Cardiac muscle cell (in vitro differentiated cells and primary cell): ENCODE results near the gene PDGFB. TPM values are rescaled to one million over a fixed set of nuclear protein-coding genes. Genes with fewer than 3 reads are reported as not detected.
A peak's percentile ranks its signal among the peaks of the same experiment; 100 is the strongest.

Source experiments
- DNase-seq, 2 donors: peaks; one replicate each; pipeline versions ENCODE4 v3.0.0 to v3.0.0-alpha.2; 2010 to 2017; ENCODE audit warnings: low read depth in 1 of 2, low spot score in 1 of 2
- H3K27ac ChIP-seq: fragments of 200-600 bp; sonication (generic); 2 replicates; pipeline ENCODE4 v1.5.1; 2016
- H3K27me3 ChIP-seq: fragments of 200-600 bp; sonication (generic); 2 replicates; pipeline ENCODE4 v1.6.0; 2016; ENCODE audit warnings: control low read depth
- H3K36me3 ChIP-seq: fragments of 200-600 bp; sonication (generic); 2 replicates; pipeline ENCODE4 v1.5.1; 2016; ENCODE audit warnings: control low read depth
- H3K4me1 ChIP-seq: fragments of 200-600 bp; sonication (generic); 2 replicates; pipeline ENCODE4 v1.8.1; 2017; ENCODE audit warnings: low read depth, mild to moderate bottlenecking, mixed run types
- H3K4me3 ChIP-seq: fragments of 200-600 bp; sonication (generic); 2 replicates; pipeline ENCODE4 v1.5.1; 2016; ENCODE audit warnings: mild to moderate bottlenecking
- H3K9me3 ChIP-seq: fragments of 200-600 bp; sonication (generic); 2 replicates; pipeline ENCODE4 v1.5.1; 2017; ENCODE audit warnings: low read depth, mild to moderate bottlenecking, control low read depth
- CTCF ChIP-seq: IDR thresholded peaks from 2 replicates; pipeline ENCODE4 v1.5.1; 2012; ENCODE audit warnings: low read depth, mild to moderate bottlenecking, low read length
- polyA plus RNA-seq: library from polyadenylated mRNA; unstranded; fragments of >200 nt; fragmentation: Nextera tagmentation; extraction: Ambion mirVana; gene quantifications from 2 replicates; pipeline ENCODE4 v1.2.1, GENCODE V29; 2016
- total RNA-seq: library from RNA; depleted of rRNA; stranded (reverse); fragments of >200 nt; gene quantifications from 2 replicates; pipeline ENCODE4 v1.2.3, GENCODE V29; 2016

PDGFB gene
- total and polyA plus RNA-seq, 2 experiments from 2014 or later: 9.8 to 15.3 TPM

- Histone ChIP-seq H3K4me3 (no peak overlapping the region), H3K4me1 (peaks cover 17% of the 10 kb centered on the region), H3K27me3 (no peaks in the 10 kb centered on the region), H3K9me3 (no peaks in the 10 kb centered on the region), H3K36me3 (no peaks in the 10 kb centered on the region), H3K27ac (no peak overlapping the region)
- no peak for TF ChIP-seq CTCF
- no peak for DNase-seq
These were observed 35.5 kb upstream of the PDGFB start for GRCh38 chr22:39280250-39280649.

GRCh38 chr22:39279170-39279850, 34.5 kb upstream of the PDGFB start:
- no peak for DNase-seq
- H3K4me1 ChIP-seq: peaks cover 17% of the 10 kb centered on the region
- H3K36me3 ChIP-seq: no peaks in the 10 kb centered on the region
- no peak overlapping the region for H3K27ac ChIP-seq
- H3K27me3 ChIP-seq: no peaks in the 10 kb centered on the region
- H3K4me3 ChIP-seq: no peak overlapping the region
- no peak for TF ChIP-seq CTCF
- no peaks in the 10 kb centered on the region for H3K9me3 ChIP-seq

GRCh38 chr22:39278040-39278439, 33.3 kb upstream of the PDGFB start:
- H3K27ac ChIP-seq: no peak overlapping the region

GRCh38 chr22:39277142-39277607, 32.4 kb upstream of the PDGFB start:
- Histone ChIP-seq H3K9me3 (no peaks in the 10 kb centered on the region), H3K4me3 (no peak overlapping the region), H3K4me1 (peaks cover 5% of the 10 kb centered on the region), H3K36me3 (no peaks in the 10 kb centered on the region), H3K27ac (no peak overlapping the region), H3K27me3 (no peaks in the 10 kb centered on the region)
- no peak for TF ChIP-seq CTCF
- peak in 1 of 2 donors; percentile 71 for DNase-seq

More at GRCh38 chr22:39278040-39278439, 33.3 kb upstream of the PDGFB start:
- Histone ChIP-seq H3K27me3 (no peaks in the 10 kb centered on the region), H3K9me3 (no peaks in the 10 kb centered on the region), H3K4me3 (no peak overlapping the region), H3K4me1 (peaks cover 9% of the 10 kb centered on the region), H3K36me3 (no peaks in the 10 kb centered on the region)
- peak in 1 of 2 donors; percentile 64 for DNase-seq
- no peak for TF ChIP-seq CTCF

- Histone ChIP-seq H3K4me3 (no peak overlapping the region), H3K4me1 (peaks cover 5% of the 10 kb centered on the region), H3K9me3 (no peaks in the 10 kb centered on the region), H3K27me3 (no peaks in the 10 kb centered on the region), H3K36me3 (no peaks in the 10 kb centered on the region), H3K27ac (no peak overlapping the region)
- TF ChIP-seq CTCF: no peak
- DNase-seq: no peak
These were observed 31.8 kb upstream of the PDGFB start for GRCh38 chr22:39276440-39277141.
